ENCODE measurements around the gene PCNX4.
A peak's percentile ranks its signal among the peaks of the same experiment; 100 is the strongest.

PCNX4 gene

GRCh38 chr14:60102389-60102788, 10.7 kb downstream of the PCNX4 start:
- DNase-seq (ENCODE audit: low read depth) = no peak

DNA sequence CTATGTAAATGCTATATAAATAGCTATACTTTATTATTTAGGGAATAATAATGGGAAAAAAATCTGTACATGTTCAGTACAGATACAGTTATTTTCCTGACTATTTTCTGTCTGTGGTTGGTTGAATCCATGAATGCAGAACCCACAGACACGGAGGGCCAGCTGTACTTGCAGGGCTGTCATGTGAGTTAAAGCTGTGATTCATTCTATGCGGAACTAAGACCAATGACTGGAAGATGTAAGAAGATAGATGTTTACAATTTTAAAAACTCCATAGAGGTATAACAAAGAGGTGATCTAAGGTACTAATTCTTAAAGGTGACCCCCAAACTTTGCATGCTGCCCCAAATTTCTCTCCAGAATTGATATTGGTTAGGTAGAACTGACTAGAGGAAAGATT, 14.6 kb downstream of the PCNX4 start:
- DNase-seq (ENCODE audit: low read depth) = no peak

GRCh38 chr14:60107477-60107876, 15.8 kb downstream of the PCNX4 start:
- DNase-seq (ENCODE audit: low read depth) = no peak

DNA sequence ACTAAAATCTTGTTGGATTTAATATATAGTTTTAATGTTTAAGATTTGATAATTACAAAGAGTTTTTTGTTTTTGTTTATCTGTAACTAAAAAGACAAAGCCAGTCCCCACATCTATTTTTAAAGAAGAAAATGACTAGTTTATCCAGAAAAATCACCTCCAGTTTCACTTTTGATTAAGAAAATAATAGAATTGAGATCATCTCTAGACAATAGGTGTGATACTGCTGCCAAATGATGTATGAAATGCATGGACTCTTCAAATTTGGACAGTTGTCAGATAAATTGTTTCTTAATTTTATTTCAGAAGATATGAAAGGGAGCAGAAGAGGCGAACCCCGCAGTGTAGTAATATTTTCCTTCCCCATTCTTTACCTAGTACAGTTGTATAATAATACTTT, 20.0 kb downstream of the PCNX4 start:
- DNase-seq (ENCODE audit: low read depth) = no peak

- no peak for DNase-seq (ENCODE audit: low read depth)
These were observed 23.2 kb downstream of the PCNX4 start for GRCh38 chr14:60114881-60115280.

DNA sequence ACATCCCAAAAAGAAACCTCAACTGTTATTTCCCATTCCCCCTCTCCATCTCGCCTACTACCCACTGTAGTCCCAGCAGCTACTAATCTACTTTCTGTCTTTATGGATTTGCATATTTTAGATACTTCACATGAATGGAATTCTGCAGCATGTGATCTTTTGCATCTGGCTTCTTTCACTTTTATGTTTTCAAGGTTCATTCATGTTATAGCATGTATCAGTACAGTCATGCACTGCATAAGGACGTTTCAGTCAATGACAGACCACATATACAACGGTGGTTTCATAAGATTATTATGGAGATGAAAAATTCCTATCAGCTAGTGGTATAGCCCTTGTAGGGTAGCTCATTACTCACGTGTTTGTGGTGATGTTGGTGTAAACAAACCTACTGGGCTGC, 24.5 kb downstream of the PCNX4 start:
- no peak for DNase-seq (ENCODE audit: low read depth)

- no peak for DNase-seq (ENCODE audit: low read depth)
These were observed 34.2 kb downstream of the PCNX4 start for GRCh38 chr14:60125918-60126317.

DNA sequence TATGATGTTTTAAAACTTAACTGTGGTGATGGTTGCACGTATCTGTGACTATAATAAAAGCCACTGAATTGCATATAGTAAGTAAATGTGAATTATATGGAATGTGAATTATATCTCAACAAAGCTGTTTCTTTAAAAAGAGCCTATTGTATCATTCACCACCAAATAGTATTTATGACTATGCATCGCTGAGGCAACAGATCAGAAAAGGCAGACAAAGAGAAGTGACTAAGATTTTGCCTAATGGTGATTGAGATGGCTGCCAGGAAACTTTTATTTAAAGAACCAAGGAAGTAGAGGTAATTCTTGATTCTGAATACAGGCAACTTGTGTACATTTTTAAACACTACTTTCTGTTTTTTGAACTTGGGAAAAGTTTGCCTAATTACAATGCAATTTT, 41.8 kb downstream of the PCNX4 start:
- DNase-seq (ENCODE audit: low read depth) = no peak

GRCh38 chr14:60134702-60135101, 43.0 kb downstream of the PCNX4 start:
- no peak for DNase-seq (ENCODE audit: low read depth)

DNA sequence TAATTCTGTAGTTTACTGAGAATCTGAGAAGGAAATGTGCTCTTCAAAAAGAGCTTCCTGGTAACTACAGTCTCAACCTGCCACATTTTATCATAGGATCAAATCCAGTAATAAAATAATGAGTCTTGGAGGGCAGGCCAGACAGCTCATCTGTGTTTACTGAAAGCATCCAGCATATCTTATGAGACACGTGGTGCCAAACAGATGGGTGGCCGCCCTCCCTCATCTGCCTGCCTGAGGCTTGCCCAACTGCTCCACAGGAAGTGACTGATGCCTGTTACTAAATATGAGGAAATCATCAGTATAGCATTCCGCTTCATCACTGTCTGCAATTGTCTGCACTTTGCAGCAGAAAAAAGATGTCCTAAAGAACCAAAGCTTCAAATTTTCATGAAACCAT, 60.0 kb downstream of the PCNX4 start:
- DNase-seq (ENCODE audit: low read depth) = peak; percentile 53

GRCh38 chr14:60153991-60154390, 62.3 kb downstream of the PCNX4 start:
- DNase-seq (ENCODE audit: low read depth) = no peak

- no peak for DNase-seq (ENCODE audit: low read depth)
These were observed 62.9 kb downstream of the PCNX4 start for GRCh38 chr14:60154671-60155070.

DNA sequence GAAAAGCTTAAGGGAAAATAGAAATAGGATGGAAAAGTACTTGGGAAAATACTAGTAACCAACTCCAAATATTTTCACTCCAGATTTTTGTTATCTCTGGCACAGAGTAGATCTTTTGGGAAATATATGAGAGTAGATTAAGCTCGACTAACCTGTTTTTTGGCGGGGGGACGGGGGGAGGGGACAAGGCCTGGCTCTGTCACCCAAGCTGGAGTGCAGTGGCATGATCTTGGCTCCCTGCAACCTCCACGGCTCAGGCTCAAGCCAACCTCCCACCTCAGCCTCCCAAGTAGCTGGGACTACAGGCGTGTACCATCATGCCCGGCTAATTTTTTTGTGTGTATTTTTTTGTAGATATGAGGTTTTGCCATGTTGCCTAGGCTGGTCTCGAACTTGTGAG, 68.7 kb downstream of the PCNX4 start:
- no peak for DNase-seq (ENCODE audit: low read depth)

GRCh38 chr14:60161196-60162107, 69.7 kb downstream of the PCNX4 start:
- DNase-seq (ENCODE audit: low read depth) = no peak

DNA sequence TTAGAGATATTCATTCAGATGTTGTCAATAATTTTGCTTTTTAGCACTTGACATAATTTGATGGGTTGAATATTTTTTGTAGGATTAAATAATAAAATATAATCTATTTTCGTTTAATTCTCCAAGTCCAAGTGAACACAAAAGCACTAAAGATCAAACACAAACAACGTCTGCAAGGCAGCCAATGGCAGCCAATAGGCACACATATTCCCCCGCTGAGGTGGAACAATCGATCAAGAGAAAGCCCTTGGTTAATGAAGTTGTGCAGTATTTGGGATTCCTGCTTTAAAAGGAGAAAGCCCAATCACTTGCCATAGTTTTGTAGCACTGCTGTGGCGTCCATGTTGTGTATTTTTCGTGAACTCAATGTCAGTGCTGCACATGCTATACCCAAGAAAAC, 72.0 kb downstream of the PCNX4 start:
- DNase-seq (ENCODE audit: low read depth) = no peak

- DNase-seq (ENCODE audit: low read depth) = no peak
These were observed 72.6 kb downstream of the PCNX4 start for GRCh38 chr14:60164404-60164711.

- DNase-seq (ENCODE audit: low read depth) = peak; percentile 48
These were observed 73.2 kb downstream of the PCNX4 start, which contains the start of gene DHRS7 for GRCh38 chr14:60164712-60165546. DHRS7 (minus strand) TSS chr14:60165398; CDS start chr14:60165309, 89 bp downstream.

DNA sequence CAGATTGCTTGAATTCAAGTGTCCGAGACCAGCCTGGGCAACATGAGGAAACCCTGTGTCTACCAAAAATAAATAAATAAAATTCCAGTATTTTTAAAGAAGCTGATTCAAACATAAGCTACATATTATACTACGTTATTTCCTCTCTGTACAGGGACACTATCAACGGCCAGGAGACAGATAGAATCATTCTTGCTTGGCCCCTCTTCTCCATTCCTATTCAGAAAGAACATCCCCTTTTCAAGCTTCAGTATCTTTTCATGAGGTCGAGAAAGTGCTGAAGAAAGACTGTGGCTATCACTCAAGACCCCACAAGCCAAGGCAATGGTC, 73.8 kb downstream of the PCNX4 start:
- no peak for DNase-seq (ENCODE audit: low read depth)

DNA sequence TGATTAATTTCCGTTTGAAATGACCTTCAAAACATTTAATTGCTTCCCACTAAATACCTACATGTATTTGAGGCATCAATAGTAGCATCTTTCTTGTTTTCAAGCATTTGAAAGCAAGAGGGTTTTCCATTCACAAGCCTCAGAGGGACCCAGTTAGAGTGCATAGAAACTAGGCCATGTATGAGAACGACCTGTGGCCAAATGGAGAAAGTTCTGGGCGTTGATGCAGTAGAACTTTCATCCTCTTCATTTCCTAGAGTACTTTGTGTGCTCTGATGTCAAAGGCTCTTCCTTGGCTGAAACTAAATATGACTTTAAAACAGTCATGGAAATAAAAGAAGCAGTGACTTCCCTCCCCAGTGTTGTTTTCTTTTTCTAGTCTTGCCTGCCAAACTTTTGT, 74.4 kb downstream of the PCNX4 start:
- DNase-seq (ENCODE audit: low read depth) = no peak

DNA sequence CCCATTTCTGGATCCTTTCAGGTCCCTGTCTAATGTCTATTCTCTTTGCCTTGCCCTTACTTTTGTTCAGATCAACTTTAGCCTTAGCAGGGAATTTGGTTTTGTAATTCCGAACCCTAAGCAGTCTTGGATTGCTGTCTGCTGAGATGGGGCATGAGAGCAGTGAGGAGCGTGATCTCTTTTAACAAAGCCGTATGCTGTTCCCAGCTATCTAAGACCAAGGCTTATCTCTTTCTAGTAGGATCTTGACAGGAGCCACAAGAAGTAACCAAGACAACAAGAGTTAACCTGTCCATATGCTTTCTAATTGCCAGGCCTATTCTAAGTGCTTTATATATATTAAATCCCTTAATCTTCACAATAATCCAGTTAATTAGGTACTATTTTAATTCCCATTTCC, 78.0 kb downstream of the PCNX4 start:
- DNase-seq (ENCODE audit: low read depth) = no peak

- DNase-seq (ENCODE audit: low read depth) = no peak
These were observed 79.2 kb downstream of the PCNX4 start for GRCh38 chr14:60170948-60171347.

- no peak for DNase-seq (ENCODE audit: low read depth)
These were observed 80.0 kb downstream of the PCNX4 start for GRCh38 chr14:60171690-60172089.

Data from activated T-helper 1 cell treated with Interleukin-2 at 50 U/mL for 16 hours (primary cell).